ENCODE measurements around the gene ZMYM3. TPM values are rescaled to one million over a fixed set of nuclear protein-coding genes. Genes with fewer than 3 reads are reported as not detected.

ZMYM3 gene
- total and polyA plus RNA-seq, 8 donors: 2.9 to 53.6 (median 9.0) TPM

DNA sequence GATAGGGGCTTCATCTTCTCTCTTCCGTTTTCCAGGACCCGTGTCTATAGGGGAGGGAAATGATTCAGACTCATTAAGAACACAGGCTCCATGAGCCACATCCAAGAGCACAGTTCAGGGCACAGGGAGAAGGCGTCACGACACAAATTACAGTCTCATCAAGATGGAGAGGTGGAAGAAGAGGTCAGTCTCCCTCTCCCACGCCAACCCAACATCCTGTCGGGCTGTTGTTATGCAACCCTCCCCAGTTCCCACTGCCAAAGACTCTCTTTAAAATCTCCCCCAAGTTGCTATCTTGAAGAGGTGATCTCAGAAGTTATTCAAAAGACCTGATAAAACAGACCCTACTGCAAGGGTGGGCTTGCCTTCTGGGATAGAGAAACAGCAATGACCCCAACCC lies 12.6 kb downstream of the ZMYM3 start:
- H3K4me3 ChIP-seq: no peak overlapping the region
- no peaks in the 10 kb centered on the region for H3K27me3 ChIP-seq
- no peaks in the 10 kb centered on the region for H3K4me1 ChIP-seq
- no peak for TF ChIP-seq EP300 (IDR thresholded peaks at IDR 0.05)
- TF ChIP-seq, protein P1, sequence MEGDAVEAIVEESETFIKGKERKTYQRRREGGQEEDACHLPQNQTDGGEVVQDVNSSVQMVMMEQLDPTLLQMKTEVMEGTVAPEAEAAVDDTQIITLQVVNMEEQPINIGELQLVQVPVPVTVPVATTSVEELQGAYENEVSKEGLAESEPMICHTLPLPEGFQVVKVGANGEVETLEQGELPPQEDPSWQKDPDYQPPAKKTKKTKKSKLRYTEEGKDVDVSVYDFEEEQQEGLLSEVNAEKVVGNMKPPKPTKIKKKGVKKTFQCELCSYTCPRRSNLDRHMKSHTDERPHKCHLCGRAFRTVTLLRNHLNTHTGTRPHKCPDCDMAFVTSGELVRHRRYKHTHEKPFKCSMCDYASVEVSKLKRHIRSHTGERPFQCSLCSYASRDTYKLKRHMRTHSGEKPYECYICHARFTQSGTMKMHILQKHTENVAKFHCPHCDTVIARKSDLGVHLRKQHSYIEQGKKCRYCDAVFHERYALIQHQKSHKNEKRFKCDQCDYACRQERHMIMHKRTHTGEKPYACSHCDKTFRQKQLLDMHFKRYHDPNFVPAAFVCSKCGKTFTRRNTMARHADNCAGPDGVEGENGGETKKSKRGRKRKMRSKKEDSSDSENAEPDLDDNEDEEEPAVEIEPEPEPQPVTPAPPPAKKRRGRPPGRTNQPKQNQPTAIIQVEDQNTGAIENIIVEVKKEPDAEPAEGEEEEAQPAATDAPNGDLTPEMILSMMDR (IDR thresholded peaks at IDR 0.05): no peak
- no peak for TF ChIP-seq POLR2A (IDR thresholded peaks at IDR 0.05)
- no peak for TF ChIP-seq POLR2AphosphoS5 (IDR thresholded peaks at IDR 0.05)
- no peaks in the 10 kb centered on the region for H3K9me3 ChIP-seq
- peaks cover 0 to 69% (median 65%) of the 10 kb centered on the region in 4 donors for H3K36me3 ChIP-seq
- no peak for DNase-seq
- H3K27ac ChIP-seq: no peak overlapping the region
- intact Hi-C loops (cut with DNase I; ENCODE audit: low total_unique reads): no loop called here
- WGBS, 5 donors: 77 to 95% (median 83%) methylated on average over 6 of the region's 6 CpGs

DNA sequence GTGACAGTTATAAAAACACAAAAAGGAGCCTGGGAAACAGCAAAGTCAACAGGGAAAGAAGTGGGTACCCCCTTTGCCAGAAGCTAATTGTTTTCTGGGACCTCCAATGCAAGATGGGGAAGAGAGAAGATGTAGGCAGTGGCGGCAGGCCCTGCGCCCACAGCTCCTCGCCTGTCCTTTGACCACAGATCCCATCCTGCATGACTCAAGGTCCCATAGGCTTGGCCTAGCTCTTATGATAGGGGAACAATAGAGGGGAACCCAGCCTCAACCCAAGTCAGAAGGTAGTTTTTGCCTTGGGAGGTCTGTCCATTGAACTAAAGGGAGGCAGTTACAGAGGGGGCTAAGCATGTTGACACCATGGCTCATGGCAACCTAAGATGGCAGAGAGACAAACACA lies 14.2 kb downstream of the ZMYM3 start:
- TF ChIP-seq EP300 (IDR thresholded peaks at IDR 0.05) (no peak), POLR2A (IDR thresholded peaks at IDR 0.05) (no peak), POLR2AphosphoS5 (IDR thresholded peaks at IDR 0.05) (no peak)
- TF ChIP-seq, protein P1 (IDR thresholded peaks at IDR 0.05): no peak
- 89 to 94% (median 91%) methylated on average over 3 of the region's 3 CpGs for WGBS, 5 donors
- intact Hi-C loops (cut with DNase I; ENCODE audit: low total_unique reads): no loop called here
- Histone ChIP-seq H3K4me3 (no peak overlapping the region), H3K27ac (no peak overlapping the region), H3K27me3 (no peaks in the 10 kb centered on the region), H3K4me1 (no peaks in the 10 kb centered on the region), H3K9me3 (no peaks in the 10 kb centered on the region), H3K36me3 (peaks cover 0 to 54% (median 50%) of the 10 kb centered on the region in 4 donors)
- DNase-seq: no peak

DNA sequence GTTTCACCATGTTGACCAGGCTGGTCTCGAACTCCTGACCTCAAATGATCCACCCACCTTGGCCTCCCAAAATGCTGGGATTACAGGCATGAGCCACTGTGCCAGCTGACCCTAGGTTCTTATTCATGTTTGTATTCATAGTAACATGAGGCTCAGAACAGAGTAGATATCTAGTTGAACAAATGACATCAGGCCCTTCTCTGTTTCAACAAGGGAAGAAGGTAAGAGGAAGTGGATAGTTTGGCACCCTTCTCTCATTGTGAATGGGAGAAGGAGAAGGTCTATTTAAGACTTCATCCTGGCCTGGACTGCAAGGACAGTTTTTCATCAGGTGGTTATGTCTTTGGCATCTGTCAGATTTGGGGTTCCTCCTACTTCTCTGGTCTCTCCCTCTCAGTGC lies 17.1 kb downstream of the ZMYM3 start:
- no peak overlapping the region for H3K27ac ChIP-seq
- peaks cover 0 to 25% (median 21%) of the 10 kb centered on the region in 4 donors for H3K36me3 ChIP-seq
- H3K27me3 ChIP-seq: no peaks in the 10 kb centered on the region
- WGBS, 5 donors: 80 to 100% (median 89%) methylated on average over 1 of the region's 1 CpG
- H3K4me1 ChIP-seq: no peaks in the 10 kb centered on the region
- DNase-seq: no peak
- TF ChIP-seq EP300 (IDR thresholded peaks at IDR 0.05) (no peak), POLR2A (IDR thresholded peaks at IDR 0.05) (no peak), POLR2AphosphoS5 (IDR thresholded peaks at IDR 0.05) (no peak)
- TF ChIP-seq, protein P1 (IDR thresholded peaks at IDR 0.05): no peak
- H3K9me3 ChIP-seq: no peaks in the 10 kb centered on the region
- H3K4me3 ChIP-seq: no peak overlapping the region
- intact Hi-C loops (cut with DNase I; ENCODE audit: low total_unique reads): no loop called here

DNA sequence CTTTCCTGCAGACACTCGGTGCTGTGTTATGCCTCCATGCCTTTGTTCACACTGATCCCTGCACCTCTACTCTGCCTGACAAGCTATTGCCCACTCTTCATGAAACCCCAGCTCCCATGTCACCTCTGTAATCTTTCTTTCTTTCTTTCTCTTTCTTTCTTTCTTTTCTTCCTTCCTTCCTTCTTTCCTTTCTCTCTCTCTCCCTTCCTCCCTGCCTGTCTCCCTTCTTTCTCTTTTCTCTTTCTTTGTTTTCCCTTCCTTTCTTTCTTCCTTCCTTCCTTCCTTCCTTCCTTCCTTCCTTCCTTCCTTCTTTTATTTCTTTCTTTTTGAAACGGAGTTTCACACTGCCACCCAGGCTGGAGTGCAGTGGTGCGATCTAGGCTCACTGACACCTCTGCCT lies 18.5 kb downstream of the ZMYM3 start:
- Histone ChIP-seq H3K27me3 (no peaks in the 10 kb centered on the region), H3K36me3 (peaks cover 0 to 11% (median 7%) of the 10 kb centered on the region in 4 donors), H3K9me3 (no peaks in the 10 kb centered on the region), H3K27ac (no peak overlapping the region), H3K4me1 (no peaks in the 10 kb centered on the region), H3K4me3 (no peak overlapping the region)
- 72 to 85% (median 84%) methylated on average over 3 of the region's 3 CpGs for WGBS, 5 donors
- DNase-seq: no peak
- no peak for TF ChIP-seq POLR2A (IDR thresholded peaks at IDR 0.05)
- intact Hi-C loops (cut with DNase I; ENCODE audit: low total_unique reads): no loop called here

DNA sequence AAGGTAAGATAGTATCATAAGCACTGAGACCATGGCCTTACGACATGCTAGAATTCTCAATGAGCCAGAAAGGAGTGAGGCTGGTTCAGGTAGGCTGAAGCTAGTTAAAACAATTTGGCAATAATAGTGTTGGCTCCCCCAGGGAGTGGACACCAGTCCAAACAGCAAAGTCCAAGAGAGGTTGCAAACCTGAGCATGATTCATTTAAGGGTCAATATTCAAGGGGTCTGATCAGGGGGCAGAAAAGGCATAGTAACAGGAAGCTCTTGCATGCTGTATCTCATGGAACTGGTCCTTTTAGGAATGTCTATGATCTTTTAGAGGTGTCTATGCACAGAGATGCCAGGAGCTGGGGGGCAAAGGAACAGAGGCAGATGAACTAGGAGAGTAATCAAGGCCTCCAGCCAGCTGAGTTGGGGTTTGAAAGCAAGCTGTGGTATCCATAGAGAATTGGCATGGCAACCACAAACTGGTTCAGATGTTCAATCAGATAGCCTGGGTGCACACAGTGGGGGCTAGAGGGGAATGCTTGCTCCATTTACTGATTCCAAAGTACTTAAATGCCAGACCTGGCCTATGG lies 25.8 kb downstream of the ZMYM3 start:
- intact Hi-C loops (cut with DNase I; ENCODE audit: low total_unique reads): no loop called here
- H3K4me3 ChIP-seq: no peak overlapping the region
- H3K36me3 ChIP-seq: no peaks in the 10 kb centered on the region
- H3K9me3 ChIP-seq: no peaks in the 10 kb centered on the region
- TF ChIP-seq POLR2A (IDR thresholded peaks at IDR 0.05) (no peak), EP300 (IDR thresholded peaks at IDR 0.05) (no peak), POLR2AphosphoS5 (IDR thresholded peaks at IDR 0.05) (no peak)
- TF ChIP-seq, protein P1 (IDR thresholded peaks at IDR 0.05): no peak
- H3K27me3 ChIP-seq: no peaks in the 10 kb centered on the region
- DNase-seq: no peak
- WGBS, 5 donors: 73 to 94% (median 80%) methylated on average over 1 of the region's 1 CpG
- H3K4me1 ChIP-seq: no peaks in the 10 kb centered on the region
- no peak overlapping the region for H3K27ac ChIP-seq
